NCI-H345 (cell line): ENCODE measurements around the gene RABL3.
"Not testable (repeated sequence)": the region's sequence is repeated elsewhere in the genome, so short reads cannot be mapped to it uniquely, and the experiment has no call there.

Experiments used
- DNase-seq: peaks from one replicate; lab custom pipeline; 2025; lab: John Stamatoyannopoulos, UW

Gene RABL3, protein sequence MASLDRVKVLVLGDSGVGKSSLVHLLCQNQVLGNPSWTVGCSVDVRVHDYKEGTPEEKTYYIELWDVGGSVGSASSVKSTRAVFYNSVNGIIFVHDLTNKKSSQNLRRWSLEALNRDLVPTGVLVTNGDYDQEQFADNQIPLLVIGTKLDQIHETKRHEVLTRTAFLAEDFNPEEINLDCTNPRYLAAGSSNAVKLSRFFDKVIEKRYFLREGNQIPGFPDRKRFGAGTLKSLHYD

DNA sequence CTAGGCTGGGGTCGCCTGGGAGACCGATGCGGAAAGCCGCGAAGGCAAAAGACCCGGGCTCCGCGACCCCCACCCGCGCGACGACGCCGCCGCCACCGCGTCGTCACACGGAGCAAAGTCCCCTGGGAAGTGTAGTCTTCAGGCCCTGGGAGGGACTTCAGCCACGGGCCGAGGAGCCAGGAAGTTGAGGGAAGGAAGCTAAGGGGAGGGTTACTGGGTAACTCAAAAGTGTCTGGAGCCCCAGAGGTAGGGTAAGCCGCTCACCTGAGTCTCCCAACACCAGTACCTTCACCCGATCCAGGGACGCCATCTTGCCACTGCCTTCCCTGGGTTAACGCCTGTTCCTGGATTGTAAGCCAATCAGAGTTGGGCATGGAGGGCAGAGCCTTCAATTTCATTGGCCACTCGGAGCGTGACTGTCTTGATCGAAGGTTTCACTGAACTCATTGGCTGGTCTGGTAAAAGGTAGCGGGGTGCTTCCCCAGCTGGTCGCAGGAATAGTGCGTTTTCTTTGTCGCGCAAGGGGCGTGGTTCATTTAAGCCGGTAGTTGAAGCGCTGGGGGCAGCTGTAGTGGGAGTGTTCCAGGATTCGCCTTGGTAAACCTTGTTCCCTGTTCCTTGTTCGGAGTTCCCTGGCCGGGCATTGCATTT is at the start of gene RABL3, which contains the start of gene GTF2E1:
Gene RABL3 (minus strand): TSS at position 319 of the 651 bp plus-strand sequence. CDS start 9 bp downstream, at position 310.
Gene GTF2E1 (plus strand): TSS at position 547 of the 651 bp plus-strand sequence. CDS start 7,809 bp downstream, outside the sequence.
- DNase-seq, result peak; percentile 97

DNA sequence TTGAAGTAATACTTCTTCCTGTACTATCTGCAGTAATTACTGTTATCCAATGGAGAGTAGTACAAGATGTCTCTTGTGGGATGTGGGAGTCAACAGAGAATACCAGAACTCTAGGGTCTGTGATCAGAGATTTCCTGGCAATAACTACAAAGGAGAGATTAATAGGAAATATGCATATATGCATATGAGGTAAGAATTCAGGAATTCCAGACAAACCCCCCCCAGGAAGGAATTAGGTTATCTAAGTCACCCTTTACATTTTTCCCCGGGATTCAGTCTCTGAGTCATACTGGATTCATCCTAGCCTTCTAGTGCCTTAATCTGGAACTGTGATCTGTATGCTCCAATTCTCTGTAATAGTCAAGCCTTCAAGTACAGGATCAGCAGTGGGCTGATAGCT is 49.6 kb upstream of the RABL3 start:
- DNase-seq, result no peak

DNA sequence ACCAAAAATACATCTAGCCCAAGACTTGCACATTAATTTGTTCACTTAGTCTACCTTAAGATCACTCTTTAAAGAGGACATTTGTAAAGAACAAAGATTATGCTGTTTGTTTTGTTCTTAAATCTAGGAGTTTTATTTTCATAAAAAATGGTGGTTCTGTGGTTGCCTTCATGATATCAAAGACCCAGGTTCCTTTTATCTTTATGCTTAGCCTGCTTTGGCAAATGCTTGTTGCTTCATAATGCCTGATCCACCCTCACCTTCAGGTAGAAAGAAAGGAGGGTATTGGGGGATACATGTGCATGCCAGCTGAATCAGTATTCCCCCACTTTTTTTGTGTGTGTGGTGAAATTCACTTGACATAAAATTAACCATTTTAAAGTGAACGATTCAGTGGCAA is 48.7 kb upstream of the RABL3 start:
- DNase-seq, result no peak

DNA sequence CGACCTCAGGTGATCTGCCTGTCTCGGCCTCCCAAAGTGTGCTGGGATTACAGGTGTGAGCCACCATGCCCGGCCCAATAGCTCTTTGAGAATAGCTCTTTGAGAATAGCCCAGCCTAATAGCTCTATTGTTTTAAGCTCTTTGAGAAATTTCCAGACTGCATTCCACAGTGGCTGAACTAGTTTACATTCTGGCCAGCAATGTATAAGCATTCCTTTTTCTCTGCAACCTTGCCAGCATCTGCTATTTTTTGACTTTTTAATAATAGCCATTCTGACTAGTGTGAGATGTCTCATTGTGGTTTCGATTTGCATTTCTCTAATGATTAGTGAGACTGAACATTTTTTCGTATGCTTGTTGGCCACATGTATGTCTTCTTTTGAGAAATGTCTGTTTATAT is 43.5 kb upstream of the RABL3 start:
- not testable (repeated sequence) for DNase-seq

DNA sequence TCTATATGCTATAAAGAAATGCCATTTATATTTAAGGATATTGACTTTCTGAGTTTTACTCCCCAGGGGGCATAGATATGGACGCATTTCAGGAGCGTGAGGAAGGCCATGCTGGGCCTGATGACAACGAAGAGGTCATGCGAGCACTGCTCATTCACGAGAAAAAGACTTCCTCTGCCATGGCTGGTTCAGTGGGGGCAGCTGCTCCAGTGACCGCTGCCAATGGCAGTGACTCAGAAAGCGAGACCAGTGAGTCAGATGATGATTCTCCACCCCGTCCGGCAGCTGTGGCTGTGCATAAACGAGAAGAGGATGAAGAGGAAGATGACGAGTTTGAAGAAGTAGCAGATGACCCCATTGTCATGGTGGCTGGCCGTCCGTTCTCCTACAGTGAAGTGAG is 38.7 kb upstream of the RABL3 start:
- no peak for DNase-seq

DNA sequence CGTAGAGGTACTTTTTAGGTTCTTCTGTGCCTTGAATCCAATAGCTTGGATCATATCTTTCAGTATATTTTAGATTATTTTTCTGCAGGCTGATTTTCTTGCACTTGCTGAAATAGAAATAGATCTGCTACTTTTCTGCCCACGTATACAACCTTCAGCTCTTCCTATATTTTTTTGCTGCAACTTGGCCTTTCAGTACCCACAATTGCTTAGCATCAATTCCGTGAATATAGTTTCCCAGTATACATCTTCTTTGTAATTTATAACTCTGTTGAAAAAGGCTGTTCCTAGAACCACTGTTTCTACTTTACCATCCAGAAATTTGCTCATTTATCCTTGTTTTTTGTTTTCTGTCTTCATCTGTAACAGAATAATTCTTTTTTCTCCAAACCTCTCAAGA is 36.5 kb upstream of the RABL3 start:
- no peak for DNase-seq

DNA sequence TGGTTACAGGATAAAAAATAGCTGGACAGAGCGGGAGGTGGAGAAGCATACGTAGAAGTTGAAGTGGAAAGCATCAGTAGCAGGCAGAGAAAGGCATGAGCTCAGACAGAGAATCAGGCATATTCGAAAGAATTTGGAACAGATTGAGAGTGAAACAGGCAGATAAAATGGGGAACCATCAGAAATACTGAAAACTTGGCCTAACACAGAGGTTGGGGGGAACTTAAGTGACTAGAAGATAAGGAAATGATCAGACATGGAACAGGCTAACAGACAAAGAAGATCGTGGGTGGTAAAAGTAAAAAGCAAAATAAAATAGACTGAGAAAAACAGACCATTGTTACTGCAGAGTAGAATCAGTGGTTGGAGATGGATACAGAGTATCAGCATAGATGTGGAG is 33.1 kb upstream of the RABL3 start:
- DNase-seq, result no peak

DNA sequence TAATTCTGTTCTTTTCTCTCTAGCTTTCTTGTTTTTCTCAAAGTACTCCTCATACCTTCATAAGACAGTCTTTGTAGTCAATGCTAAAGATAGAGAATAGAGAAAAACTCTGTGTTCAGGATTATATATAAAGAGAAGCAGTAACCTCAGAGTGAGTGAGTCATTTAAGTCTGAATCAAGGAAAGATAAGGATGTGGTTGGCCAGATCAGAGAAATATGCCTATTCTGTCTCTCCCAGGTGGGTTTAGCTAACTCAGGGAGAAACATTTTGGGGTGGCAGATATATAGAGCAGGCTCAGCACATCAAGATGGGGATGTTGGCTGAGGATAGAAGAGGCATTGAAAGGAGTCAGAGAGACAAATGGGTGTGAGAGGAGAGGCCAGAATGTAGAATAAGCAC is 31.6 kb upstream of the RABL3 start:
- no peak for DNase-seq

DNA sequence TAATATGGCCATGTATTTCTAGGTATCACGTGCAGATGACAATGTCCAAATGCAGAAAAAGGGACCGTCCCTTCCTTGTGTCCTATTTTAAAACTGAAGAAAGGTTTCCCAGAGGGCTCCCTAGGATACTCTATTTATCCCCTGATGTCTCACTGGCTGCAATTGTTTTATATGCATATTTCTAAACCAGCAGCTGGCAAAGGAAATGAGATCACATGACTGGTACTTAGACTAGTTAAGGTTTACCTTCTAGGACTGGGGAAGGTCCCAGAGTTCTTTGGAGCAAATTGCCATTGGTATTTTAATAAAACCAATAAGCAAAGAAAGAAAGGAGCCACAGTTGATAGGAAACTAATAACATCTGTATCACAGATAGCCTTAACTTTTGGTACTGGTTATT is 29.8 kb upstream of the RABL3 start:
- DNase-seq, result no peak

DNA sequence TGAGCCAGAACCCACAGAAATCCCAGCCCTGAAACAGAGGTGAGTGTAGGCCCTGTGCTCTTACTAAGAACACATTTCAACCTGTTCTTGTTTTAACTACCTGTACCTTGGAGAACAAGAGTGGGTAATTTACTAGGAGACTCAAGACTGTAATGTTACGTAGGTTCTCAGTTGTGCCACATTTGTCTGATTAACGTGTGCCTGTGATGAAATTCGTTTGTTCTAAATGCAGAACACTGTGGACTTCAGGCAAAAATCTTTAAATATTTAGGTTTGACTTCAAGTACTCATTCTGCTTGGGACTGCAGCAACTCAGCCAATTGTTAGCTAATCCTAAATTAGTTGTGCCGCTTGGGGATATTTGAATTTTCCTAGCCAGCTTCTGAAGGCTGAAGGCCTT is 28.6 kb upstream of the RABL3 start:
- no peak for DNase-seq

DNA sequence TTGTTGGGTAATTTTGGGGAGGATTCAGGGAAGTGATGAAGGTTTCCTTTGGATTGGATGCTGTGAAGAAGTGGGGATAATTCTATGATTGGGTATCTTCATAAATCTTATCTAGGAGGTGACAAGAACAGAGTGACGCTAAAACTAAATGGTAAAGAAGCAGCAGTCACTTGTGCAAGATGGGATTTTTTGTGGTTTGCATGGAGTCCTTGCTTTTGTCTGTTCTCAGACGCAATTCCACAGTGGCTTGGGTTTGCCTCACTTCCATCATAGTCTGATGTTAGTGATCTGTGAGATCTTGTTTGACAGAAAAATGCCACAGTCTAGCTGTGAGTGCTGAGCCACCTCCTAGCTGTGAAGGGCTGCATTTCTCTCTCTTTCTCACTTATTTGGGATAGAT is 27.1 kb upstream of the RABL3 start:
- no peak for DNase-seq

DNA sequence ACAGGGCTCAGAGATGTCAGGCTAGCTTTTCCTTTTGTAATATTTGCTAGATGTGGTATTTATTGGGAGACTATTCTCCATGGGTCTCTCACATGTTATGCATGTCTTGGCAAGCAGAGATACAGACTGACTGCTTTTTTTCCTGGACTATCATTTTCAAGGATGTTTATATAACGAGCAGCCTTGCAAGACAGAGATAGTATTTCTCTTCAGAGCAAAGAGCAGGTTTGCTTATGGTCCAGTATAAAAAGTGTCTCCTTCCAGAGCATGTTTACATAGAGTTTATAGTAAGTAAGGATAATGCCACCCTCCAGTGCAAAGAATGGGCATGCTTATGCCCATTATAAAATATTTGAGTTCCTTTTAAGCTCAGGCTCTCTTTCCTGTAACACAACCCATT is 24.8 kb upstream of the RABL3 start:
- DNase-seq, result no peak

DNA sequence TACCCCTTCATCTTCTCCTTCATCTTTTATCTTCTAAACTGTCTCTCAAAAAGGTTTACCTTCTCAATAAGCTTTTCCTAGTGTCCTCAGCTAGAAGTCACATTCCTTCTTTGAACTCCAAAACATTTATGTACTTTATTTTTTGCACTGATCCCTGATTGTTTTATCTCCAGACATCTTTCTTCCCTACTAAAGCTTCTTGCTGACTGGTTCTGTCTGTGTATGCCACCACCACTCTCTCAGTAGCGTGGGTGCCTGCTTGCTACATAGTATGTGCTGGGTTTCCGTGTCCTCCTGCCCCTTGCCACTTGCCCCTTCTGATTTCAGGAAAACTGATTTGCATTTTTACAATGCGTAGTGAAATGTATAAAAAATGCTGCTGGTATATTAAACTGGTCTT is 24.3 kb upstream of the RABL3 start:
- DNase-seq, result no peak

DNA sequence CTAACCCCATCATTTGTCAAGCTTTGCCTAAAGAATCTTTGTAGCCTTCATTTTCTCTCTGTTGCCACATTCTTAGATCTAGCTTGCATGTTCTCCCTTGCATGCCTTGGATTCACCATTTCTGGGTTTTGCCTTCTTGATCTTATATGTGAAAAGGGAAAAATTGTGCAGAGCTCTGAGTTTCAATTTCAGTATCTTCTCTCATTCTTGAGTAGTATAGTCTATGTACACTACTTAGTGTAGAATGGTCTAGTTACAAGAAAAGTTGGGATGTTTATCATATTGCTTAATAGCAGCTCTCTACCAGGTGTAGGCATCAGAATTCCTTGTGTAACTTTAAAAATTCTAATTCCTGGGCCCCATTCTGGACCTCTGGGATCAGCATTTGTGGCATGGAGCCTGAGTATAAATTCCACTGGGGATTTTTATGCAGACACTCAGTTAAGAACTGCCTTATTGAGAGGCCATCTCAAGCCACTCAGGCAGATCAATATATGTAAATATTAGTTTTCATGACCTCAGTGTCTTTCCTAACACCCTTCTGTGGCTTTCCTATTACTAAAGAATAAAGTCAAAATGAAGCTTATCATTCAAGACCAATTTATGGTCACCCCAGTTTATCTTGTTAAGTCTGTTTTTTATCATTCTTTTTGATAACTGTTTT is 23.6 kb upstream of the RABL3 start:
- DNase-seq, result no peak

DNA sequence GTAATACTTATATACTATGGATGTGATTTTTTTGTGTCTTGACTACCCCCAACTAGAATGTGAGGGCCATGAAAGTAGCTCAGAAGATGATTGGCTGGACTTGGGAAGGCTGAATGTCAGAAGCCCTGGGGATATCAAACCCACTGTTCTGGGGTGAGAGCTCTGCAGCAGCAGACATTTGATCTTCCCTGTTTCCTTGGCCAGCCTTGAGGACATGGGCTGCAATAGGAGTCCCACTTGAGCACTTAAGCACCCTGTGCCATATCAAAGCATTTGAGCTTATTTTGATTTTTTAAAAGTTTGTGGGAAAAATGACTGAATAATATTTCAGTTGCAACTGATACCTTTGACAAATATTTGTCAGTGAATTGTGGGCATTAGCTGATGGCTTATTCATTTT is 21.9 kb upstream of the RABL3 start:
- DNase-seq, result no peak

DNA sequence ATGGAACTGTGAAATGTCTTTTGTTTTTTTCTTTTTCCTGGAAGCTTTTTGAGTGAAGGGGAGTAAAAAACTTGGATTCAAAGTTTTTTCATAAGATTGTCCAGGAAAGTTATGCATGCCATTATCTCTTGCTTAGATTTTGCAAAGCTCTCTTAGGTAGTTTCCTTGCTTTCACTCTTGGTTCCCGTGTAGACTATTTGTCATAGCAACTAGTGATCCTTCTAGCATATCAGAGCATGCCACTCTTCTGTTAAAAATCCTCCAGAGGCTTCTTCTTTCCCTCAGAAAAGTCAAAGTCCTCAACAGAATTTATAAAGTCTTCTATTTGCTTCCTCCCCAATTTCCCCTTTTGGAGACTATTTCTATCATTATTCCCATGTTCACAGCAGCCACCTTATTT is 21.3 kb upstream of the RABL3 start:
- no peak for DNase-seq

DNA sequence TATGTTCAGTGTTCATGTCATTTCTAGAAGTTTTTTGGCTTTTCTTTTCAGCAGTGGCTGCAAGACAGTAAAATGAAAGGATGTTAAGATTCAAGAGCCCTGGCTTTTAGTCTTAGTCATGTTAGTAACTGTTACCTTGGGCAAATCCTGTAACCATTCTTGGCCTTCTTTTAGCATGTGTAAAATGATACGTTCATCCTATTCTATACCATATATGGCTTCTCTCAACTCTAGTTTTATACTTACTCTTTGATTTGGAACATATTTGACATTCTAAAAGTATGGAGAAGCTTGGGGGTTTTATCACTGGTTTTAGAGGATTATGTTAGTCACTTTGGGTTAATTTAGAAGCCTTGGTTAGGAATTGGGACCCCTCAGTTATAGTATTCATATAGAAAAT is 20.3 kb upstream of the RABL3 start:
- DNase-seq, result no peak

DNA sequence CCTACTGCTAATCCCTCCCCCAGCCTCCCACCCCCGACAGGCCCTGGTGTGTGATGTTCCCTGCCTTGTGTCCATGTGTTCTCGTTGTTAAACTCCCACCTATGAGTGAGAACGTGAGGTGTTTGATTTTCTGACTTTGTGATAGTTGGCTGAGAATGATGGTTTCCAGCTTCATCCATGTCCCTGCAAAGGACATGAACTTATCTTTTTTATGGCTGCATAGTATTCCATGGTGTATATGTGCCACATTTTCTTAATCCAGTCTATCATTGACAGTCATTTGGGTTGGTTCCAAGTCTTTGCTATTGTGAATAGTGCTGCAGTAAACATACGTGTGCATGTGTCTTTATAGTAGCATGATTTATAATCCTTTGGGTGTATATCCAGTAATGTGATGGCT is 16.2 kb upstream of the RABL3 start:
- not testable (repeated sequence) for DNase-seq

DNA sequence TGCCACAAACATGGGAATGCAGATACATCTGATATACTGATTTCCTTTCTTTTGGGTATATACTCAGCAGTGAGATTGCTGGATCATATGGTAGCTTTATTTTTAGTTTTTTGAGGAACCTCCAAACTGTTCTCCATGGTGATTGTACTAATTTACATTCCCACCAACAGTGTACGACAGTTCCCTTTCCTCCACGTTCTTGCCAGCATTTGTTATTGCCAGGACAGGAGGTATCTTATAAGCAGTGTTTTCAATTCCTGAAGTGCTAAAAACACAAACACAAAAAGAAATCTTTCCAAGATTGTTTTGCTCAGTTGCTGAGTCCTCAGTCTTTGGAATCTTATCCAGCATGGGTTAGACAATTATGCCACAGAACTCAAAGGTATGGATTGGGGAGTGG is 13.7 kb upstream of the RABL3 start:
- no peak for DNase-seq

DNA sequence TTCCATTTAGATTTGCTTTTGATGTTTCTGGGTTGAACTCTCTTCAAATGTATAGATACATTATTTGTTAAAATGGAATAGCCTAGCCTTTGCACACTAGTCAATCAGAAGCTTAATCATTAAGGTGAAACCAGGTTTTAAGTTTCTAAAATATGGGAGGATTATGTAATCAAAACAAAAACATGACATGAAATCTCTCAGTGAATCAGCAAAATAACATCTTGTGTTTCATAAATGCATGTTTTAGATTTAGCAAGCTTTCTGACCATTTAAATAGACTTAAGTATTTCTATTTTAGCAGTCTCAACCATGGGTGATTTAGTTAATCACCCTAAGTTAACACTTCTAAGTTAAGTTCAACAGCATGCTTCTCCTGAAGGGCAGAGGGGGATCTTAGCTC is 11.5 kb upstream of the RABL3 start:
- DNase-seq, result no peak

DNA sequence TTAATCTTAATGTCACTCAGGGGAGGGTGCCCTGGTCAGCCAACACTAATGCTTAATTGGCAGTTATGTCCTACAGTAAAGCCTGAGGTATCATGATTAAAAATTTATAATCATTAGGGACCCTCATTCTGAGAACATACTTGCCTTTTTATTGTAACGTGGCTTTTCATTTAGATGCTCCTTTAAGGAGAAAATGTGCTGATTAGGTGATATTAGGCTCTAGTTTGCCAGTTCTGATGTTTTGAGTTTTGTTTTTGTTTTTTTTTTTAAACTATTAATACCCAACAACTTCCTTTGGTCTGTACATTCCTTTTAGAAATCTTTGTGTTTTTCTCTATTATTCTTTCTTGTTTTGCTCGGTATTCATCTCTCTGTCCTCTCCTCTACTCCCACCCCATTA is 10.5 kb upstream of the RABL3 start:
- DNase-seq, result no peak

DNA sequence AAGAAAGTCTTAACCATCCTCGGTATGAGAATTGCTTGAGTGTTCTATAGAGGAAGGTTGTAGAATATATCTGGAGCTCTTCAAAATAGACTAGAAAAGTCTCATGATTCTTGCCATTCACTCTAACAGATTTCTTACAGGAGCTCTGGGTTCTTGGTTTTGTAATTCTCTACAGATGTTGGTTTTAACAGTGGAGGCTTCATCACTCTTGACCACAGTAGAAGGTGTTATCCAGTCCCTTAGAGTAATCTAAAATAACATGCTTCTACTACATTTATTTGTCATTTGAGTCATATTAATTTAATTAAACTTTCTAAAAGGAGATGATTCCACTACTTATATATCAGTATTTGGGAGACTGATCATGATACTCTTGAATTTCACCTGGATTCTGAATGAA is 9.9 kb upstream of the RABL3 start:
- no peak for DNase-seq

DNA sequence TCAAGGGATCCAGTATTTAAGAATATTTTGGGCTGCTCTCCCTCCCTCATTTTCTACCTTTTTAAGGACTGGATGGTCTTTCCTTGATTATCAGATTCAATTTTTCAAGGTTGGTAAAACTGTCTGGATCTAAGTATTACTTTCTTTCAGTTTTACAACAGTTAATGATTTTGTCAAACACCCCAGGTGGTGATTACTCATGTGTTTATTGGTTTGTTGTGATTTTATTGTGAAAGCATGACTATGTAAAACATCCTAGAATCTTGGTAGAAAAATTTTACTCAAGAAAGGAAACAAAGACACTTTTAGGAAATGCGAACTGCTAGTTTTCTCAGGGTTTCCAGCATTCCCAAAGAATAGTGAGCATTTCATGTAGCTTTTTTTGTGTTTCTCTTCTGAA is 7.5 kb upstream of the RABL3 start:
- DNase-seq, result no peak

DNA sequence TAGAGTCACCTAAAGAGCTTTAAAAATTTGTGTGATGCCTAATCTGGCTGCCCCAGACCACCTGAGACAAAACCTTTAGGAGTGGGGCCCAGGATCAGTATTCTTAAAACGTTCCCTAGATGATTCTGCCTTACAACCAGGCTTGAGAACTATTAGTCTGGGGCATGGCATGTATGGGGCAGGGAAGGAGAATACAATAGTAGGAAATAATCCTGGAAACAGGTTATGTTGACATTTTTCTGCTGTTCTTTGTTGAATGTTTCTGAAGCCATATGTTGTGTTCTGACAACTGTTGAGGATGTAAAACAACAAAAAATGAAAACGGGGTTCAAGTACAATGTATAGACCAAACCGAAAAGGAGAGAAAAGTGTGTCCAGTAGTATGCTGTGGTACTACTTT is 3.1 kb upstream of the RABL3 start:
- DNase-seq, result no peak
